B cell (primary cell): ENCODE data around the gene ANKDD1B. TPM values are rescaled to one million over a fixed set of nuclear protein-coding genes. Genes with fewer than 3 reads are reported as not detected.
A peak's percentile ranks its signal among the peaks of the same experiment; 100 is the strongest.
"Not testable (repeated sequence)": the region's sequence is repeated elsewhere in the genome, so short reads cannot be mapped to it uniquely, and the experiment has no call there.

ENCODE experiments used
- ATAC-seq: fragments of 200-7000 bp; cut with Tn5 transposase; one replicate; pipeline ENCODE4 v1.10.0; 2021; ENCODE audit warnings: low read depth, mild to moderate bottlenecking, moderate number of reproducible peaks, moderate library complexity
- CTCF ChIA-PET: fragments of 350-600 bp; sonication (Branson Sonifier 250); formaldehyde crosslinking; loops from one replicate; lab custom pipeline; 2021; ENCODE audit warnings: antibody characterized with exemption, inconsistent platforms; lab: Charles Lee
- POLR2A ChIA-PET: fragments of 350-600 bp; sonication (Branson Sonifier 250); formaldehyde crosslinking; loops from one replicate; lab custom pipeline; 2021; ENCODE audit warnings: antibody characterized with exemption; lab: Charles Lee
- DNase-seq: peaks from one replicate; pipeline ENCODE4 v3.0.0; 2013
- H2AFZ ChIP-seq: 2 replicates; pipeline ENCODE4 v1.6.1; 2012; ENCODE audit warnings: mild to moderate bottlenecking, low read depth, low read length; ENCODE audit not compliant: insufficient read depth, poor library complexity, severe bottlenecking
- H3K27ac ChIP-seq, 2 donors: 1 replicate in 1 of 2; 2 replicates in 1 of 2; pipeline ENCODE4 v1.5.1; 2012 to 2013; ENCODE audit warnings: low read length in 2 of 2, mild to moderate bottlenecking in 2 of 2, moderate library complexity in 1 of 2
- H3K27me3 ChIP-seq, 4 experiments: fragments of 200-600 bp in 1 of 4; sonication (generic) in 1 of 4; replicated peaks in 1 of 4; 1 replicate in 2 of 4; 2 replicates in 2 of 4; pipeline versions ENCODE4 v1.6.1 to v1.7.0; 2013 to 2016; ENCODE audit warnings: low read length in 3 of 4, mild to moderate bottlenecking in 2 of 4, mixed read lengths in 1 of 4, moderate library complexity in 1 of 4; ENCODE audit not compliant: insufficient read depth in 4 of 4, control insufficient read depth in 3 of 4; ENCODE audit errors: control extremely low read depth in 1 of 4
- H3K36me3 ChIP-seq, 2 experiments: replicated peaks in 1 of 2; 1 replicate in 1 of 2; 2 replicates in 1 of 2; pipeline versions ENCODE4 v1.6.1 to v1.7.1; 2013; ENCODE audit warnings: low read length in 1 of 2; ENCODE audit not compliant: insufficient read depth in 2 of 2, control insufficient read depth in 1 of 2; ENCODE audit errors: control extremely low read depth in 1 of 2, extremely low read depth in 1 of 2
- H3K4me1 ChIP-seq, 2 donors: fragments of 200-600 bp in 1 of 2; sonication (generic) in 1 of 2; 1 replicate in 1 of 2; 2 replicates in 1 of 2; pipeline versions ENCODE4 v1.5.1 to v1.6.1; 2013 to 2017; ENCODE audit warnings: low read length in 2 of 2; ENCODE audit not compliant: control insufficient read depth in 2 of 2, insufficient read depth in 2 of 2
- H3K4me2 ChIP-seq: replicated peaks from 2 replicates; pipeline ENCODE3; 2012; ENCODE audit warnings: mild to moderate bottlenecking, low read depth, low read length; ENCODE audit not compliant: poor library complexity, severe bottlenecking
- H3K4me3 ChIP-seq, 5 experiments: fragments of 200-600 bp in 1 of 5; sonication (generic) in 1 of 5; 1 replicate in 3 of 5; 2 replicates in 2 of 5; pipeline versions ENCODE4 v1.5.1 to v1.7.0; 2011 to 2016; ENCODE audit warnings: low read length in 4 of 5, mild to moderate bottlenecking in 4 of 5, low read depth in 2 of 5, control low read depth in 1 of 5, moderate library complexity in 1 of 5; ENCODE audit not compliant: insufficient read depth in 1 of 5; ENCODE audit errors: control extremely low read depth in 1 of 5, extremely low read depth in 1 of 5
- H3K79me2 ChIP-seq: fragments of 200-600 bp; sonication (generic); one replicate; pipeline ENCODE4 v1.6.0; 2016; ENCODE audit warnings: low read length; ENCODE audit not compliant: control insufficient read depth, insufficient read depth
- H3K9ac ChIP-seq: fragments of 200-600 bp; sonication (generic); 2 replicates; pipeline ENCODE4 v1.6.1; 2017; ENCODE audit warnings: mild to moderate bottlenecking, low read length, moderate library complexity
- H3K9me3 ChIP-seq, 3 donors: one replicate each; pipeline versions ENCODE4 v1.6.1 to v1.7.1; 2013; ENCODE audit warnings: low read length in 2 of 3; ENCODE audit not compliant: control insufficient read depth in 2 of 3, insufficient read depth in 1 of 3; ENCODE audit errors: control extremely low read depth in 1 of 3
- H4K20me1 ChIP-seq: 2 replicates; pipeline ENCODE4 v1.6.0; 2012; ENCODE audit warnings: mild to moderate bottlenecking, low read length; ENCODE audit not compliant: insufficient read depth, control insufficient read depth, poor library complexity, severe bottlenecking
- H3K27ac Mint-ChIP-seq: one replicate; pipeline ENCODE4 v1.8.0; 2021; ENCODE audit warnings: mixed read lengths
- H3K27me3 Mint-ChIP-seq: one replicate; pipeline ENCODE4 v1.8.0; 2021; ENCODE audit warnings: mixed read lengths
- H3K4me1 Mint-ChIP-seq: one replicate; pipeline ENCODE4 v1.8.0; 2021; ENCODE audit warnings: mixed read lengths
- H3K4me3 Mint-ChIP-seq: one replicate; pipeline ENCODE4 v1.8.0; 2021; ENCODE audit warnings: mixed read lengths
- H3K9me3 Mint-ChIP-seq: one replicate; pipeline ENCODE4 v1.8.0; 2022; ENCODE audit warnings: mixed read lengths; ENCODE audit not compliant: insufficient read depth
- CTCF ChIP-seq: fragments of 200-600 bp; IDR thresholded peaks from one replicate; pipeline ENCODE4 v1.8.0; 2022; ENCODE audit warnings: antibody characterized with exemption, mild to moderate bottlenecking
- EZH2 ChIP-seq: IDR thresholded peaks from 2 replicates; pipeline ENCODE4 v1.6.1; 2012; ENCODE audit warnings: borderline replicate concordance, low read depth, mild to moderate bottlenecking, moderate library complexity, low read length; ENCODE audit not compliant: insufficient read depth, poor library complexity, severe bottlenecking
- WGBS: methylation state at CpG from one replicate; pipeline ENCODE4 v1.1.5; 2013; ENCODE audit warnings: missing lambda C conversion rate; ENCODE audit not compliant: insufficient coverage; 5-methylcytosine and 5-hydroxymethylcytosine counted together
- intact Hi-C: fragments of 100-400 bp; cut with micrococcal nuclease; formaldehyde crosslinking; loops from one replicate; pipeline ENCODE4 v1.10.0; 2022
- polyA minus RNA-seq: library from RNA; depleted of rRNA, polyadenylated mRNA; stranded (reverse); fragments of >200 nt; gene quantifications from 2 replicates; pipeline ENCODE4 v1.2.3, GENCODE V29; 2012
- polyA plus RNA-seq: library from polyadenylated mRNA; depleted of rRNA; stranded (reverse); fragments of >200 nt; gene quantifications from 2 replicates; pipeline ENCODE4 v1.2.3, GENCODE V29; 2012
- total RNA-seq, 2 donors: library from RNA; stranded (reverse); fragments of 120-200 nt in 1 of 2; gene quantifications; 1 replicate in 1 of 2; 2 replicates in 1 of 2; pipeline versions ENCODE4 v1.2.3 to v1.2.4, GENCODE V29; 2013 to 2022

Gene ANKDD1B
- total RNA-seq (0.87 and 1.1 TPM in 2 replicates), polyA plus RNA-seq (0.06 and 0.30 TPM in 2 replicates), polyA minus RNA-seq (not detected in 2 replicates)
- 0.37 TPM for total RNA-seq (2013)

- Histone ChIP-seq H4K20me1 (no peaks in the 10 kb centered on the region), H3K27me3 (peaks cover 0 to 15% (median 10%) of the 10 kb centered on the region in 4 experiments), H3K9me3 (no peaks in the 10 kb centered on the region), H3K4me2 (peak within 1 kb of the TSS; percentile 71), H3K4me1 (peaks cover 10 to 16% of the 10 kb centered on the region in 2 donors), H3K79me2 (no peaks in the 10 kb centered on the region), H3K4me3 (peak within 1 kb of the TSS in 4 of 5 experiments; percentile 12 to 34 (median 32)), H3K27ac (no peak within 1 kb of the TSS), H3K36me3 (no peaks in the 10 kb centered on the region), H3K9ac (peak within 1 kb of the TSS; percentile 58), H2AFZ (no peak within 1 kb of the TSS)
- WGBS, result 6% methylated on average over 48 of the region's 52 CpGs
- peaks cover 9% of the 10 kb centered on the region for H3K27me3 Mint-ChIP-seq
- ChIA-PET CTCF (no interaction called here), POLR2A (no interaction called here)
- intact Hi-C loops, result no loop called here
- ATAC-seq (no peak), DNase-seq (peak; percentile 16)
- TF ChIP-seq EZH2 (no peak), CTCF (no peak)
- H3K4me1 Mint-ChIP-seq, result peaks cover 17% of the 10 kb centered on the region
- H3K9me3 Mint-ChIP-seq, result no peaks in the 10 kb centered on the region
- H3K27ac Mint-ChIP-seq, result no peak within 1 kb of the TSS
- H3K4me3 Mint-ChIP-seq, result peak within 1 kb of the TSS; percentile 70
Observed at GRCh38 chr5:75611311-75612225, at the start of gene ANKDD1B. Gene ANKDD1B, plus strand, starts transcription at chr5:75611453. Its CDS starts 182 bp downstream, at chr5:75611635.

GRCh38 chr5:75565991-75566709 lies 45.1 kb upstream of the ANKDD1B start:
- peaks cover 30% of the 10 kb centered on the region for H3K79me2 ChIP-seq
- H3K9ac ChIP-seq, H2AFZ ChIP-seq, H3K27me3 Mint-ChIP-seq, H3K27me3 ChIP-seq, POLR2A ChIA-PET, CTCF ChIA-PET, H4K20me1 ChIP-seq, H3K4me3 ChIP-seq, DNase-seq: not testable (repeated sequence)
- Mint-ChIP-seq H3K27ac (peak overlapping the region; percentile 89), H3K4me1 (peaks cover 36% of the 10 kb centered on the region), H3K9me3 (peaks cover 16% of the 10 kb centered on the region), H3K4me3 (peak overlapping the region; percentile 85)
- H3K9me3 ChIP-seq, result peaks cover 0 to 13% (median 3%) of the 10 kb centered on the region in 3 donors
- peaks cover under 1 to 16% of the 10 kb centered on the region in 2 donors for H3K4me1 ChIP-seq
- H3K27ac ChIP-seq, result peak overlapping the region; percentile 17 to 29
- peak overlapping the region; percentile 4 for H3K4me2 ChIP-seq
- H3K36me3 ChIP-seq, result peaks cover 2 to 15% of the 10 kb centered on the region in 2 experiments
- intact Hi-C loops, result loop anchor here (5.0 kb wide), 2 partner anchors 54 to 229 kb away; partner anchors contain the start of genes CERT1, HMGCR and POLK
- WGBS, result 91% methylated on average over 14 of the region's 15 CpGs
- peak; percentile 22 for ATAC-seq
